Thyroid gland (tissue), 4 donors: ENCODE data around the gene FGF16.

Experiments used
- POLR2A ChIP-seq, 2 donors: fragments of 450-650 bp; IDR thresholded peaks; one replicate each; pipeline ENCODE4 v1.6.1; 2017; ENCODE audit warnings: antibody characterized with exemption in 2 of 2, mild to moderate bottlenecking in 2 of 2, moderate library complexity in 1 of 2
- TF ChIP-seq, protein P1 (sequence below), 6 experiments: fragments of 200-600 bp in 3 of 6; fragments of 450-650 bp in 3 of 6; sonication (generic) in 3 of 6; IDR thresholded peaks; one replicate each; pipeline ENCODE4 v1.5.1; 2016 to 2019; ENCODE audit warnings: antibody characterized with exemption in 6 of 6, mild to moderate bottlenecking in 2 of 6, inconsistent platforms in 1 of 6, moderate library complexity in 1 of 6

DNA sequence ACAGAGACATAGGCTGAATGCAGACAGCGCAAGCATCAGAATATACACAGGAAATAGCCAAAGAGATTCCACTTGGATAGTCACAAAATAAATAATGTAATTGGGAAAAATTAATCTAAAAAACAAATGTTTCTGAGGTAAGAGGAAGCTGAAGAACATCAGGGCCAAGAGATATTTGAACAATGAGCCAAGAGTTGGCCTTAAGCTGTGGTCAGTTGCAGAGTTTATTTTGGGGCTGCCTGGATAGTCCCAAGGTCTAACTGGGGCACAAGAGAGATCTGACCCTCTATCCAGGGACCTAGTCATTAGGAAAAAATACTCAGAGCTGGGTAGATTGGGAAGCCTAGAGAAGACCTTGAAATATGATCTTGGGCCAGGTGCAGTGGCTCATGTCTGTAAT is 31.3 kb upstream of the FGF16 start:
- TF ChIP-seq, protein P1, sequence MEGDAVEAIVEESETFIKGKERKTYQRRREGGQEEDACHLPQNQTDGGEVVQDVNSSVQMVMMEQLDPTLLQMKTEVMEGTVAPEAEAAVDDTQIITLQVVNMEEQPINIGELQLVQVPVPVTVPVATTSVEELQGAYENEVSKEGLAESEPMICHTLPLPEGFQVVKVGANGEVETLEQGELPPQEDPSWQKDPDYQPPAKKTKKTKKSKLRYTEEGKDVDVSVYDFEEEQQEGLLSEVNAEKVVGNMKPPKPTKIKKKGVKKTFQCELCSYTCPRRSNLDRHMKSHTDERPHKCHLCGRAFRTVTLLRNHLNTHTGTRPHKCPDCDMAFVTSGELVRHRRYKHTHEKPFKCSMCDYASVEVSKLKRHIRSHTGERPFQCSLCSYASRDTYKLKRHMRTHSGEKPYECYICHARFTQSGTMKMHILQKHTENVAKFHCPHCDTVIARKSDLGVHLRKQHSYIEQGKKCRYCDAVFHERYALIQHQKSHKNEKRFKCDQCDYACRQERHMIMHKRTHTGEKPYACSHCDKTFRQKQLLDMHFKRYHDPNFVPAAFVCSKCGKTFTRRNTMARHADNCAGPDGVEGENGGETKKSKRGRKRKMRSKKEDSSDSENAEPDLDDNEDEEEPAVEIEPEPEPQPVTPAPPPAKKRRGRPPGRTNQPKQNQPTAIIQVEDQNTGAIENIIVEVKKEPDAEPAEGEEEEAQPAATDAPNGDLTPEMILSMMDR (IDR thresholded peaks at IDR 0.05), result no peak
- TF ChIP-seq POLR2A (IDR thresholded peaks at IDR 0.05), result no peak
